Lung (tissue), 12 donors: ENCODE data around the gene SLC25A12. TPM values are rescaled to one million over a fixed set of nuclear protein-coding genes. Genes with fewer than 3 reads are reported as not detected.

Experiments
- ATAC-seq: fragments of 200-7000 bp; cut with Tn5 transposase; one replicate; pipeline ENCODE4 v1.9.1; 2020; ENCODE audit warnings: moderate number of reproducible peaks; ENCODE audit not compliant: insufficient read depth, low FRiP score
- DNase-seq, 3 donors: peaks; one replicate each; pipeline ENCODE4 v3.0.0-alpha.2; 2013 to 2017
- H3K27ac ChIP-seq, 2 donors: one replicate each; pipeline ENCODE4 v1.5.1; 2013; ENCODE audit warnings: mild to moderate bottlenecking in 2 of 2, moderate library complexity in 2 of 2, control low read depth in 1 of 2, inconsistent platforms in 1 of 2, low read depth in 1 of 2, low read length in 1 of 2
- H3K27me3 ChIP-seq, 3 donors: one replicate each; pipeline ENCODE4 v1.5.1; 2013; ENCODE audit warnings: low read length in 2 of 3; ENCODE audit not compliant: control insufficient read depth in 3 of 3, insufficient read depth in 3 of 3
- H3K36me3 ChIP-seq, 4 donors: one replicate each; pipeline ENCODE4 v1.5.1; 2013; ENCODE audit warnings: low read length in 4 of 4, mild to moderate bottlenecking in 1 of 4, moderate library complexity in 1 of 4; ENCODE audit not compliant: control insufficient read depth in 4 of 4, insufficient read depth in 4 of 4
- H3K4me1 ChIP-seq, 5 donors: one replicate each; pipeline ENCODE4 v1.5.1; 2013; ENCODE audit warnings: low read length in 5 of 5, mild to moderate bottlenecking in 2 of 5, moderate library complexity in 1 of 5; ENCODE audit not compliant: control insufficient read depth in 5 of 5, insufficient read depth in 5 of 5
- H3K4me3 ChIP-seq: one replicate; pipeline ENCODE4 v1.5.1; 2013; ENCODE audit warnings: mild to moderate bottlenecking, control low read depth, moderate library complexity
- H3K9ac ChIP-seq, 2 donors: one replicate each; pipeline ENCODE4 v1.5.1; 2013; ENCODE audit warnings: low read length in 2 of 2, control low read depth in 1 of 2; ENCODE audit not compliant: insufficient read depth in 1 of 2
- H3K9me3 ChIP-seq, 4 donors: one replicate each; pipeline ENCODE4 v1.5.1; 2013; ENCODE audit warnings: low read length in 3 of 4, mild to moderate bottlenecking in 1 of 4, moderate library complexity in 1 of 4; ENCODE audit not compliant: control insufficient read depth in 4 of 4, insufficient read depth in 3 of 4
- WGBS, 2 donors: extraction: QIAGEN DNeasy Blood & Tissue Kit; methylation state at CpG; one replicate each; pipeline ENCODE4 v1.1.7; 2013; 5-methylcytosine and 5-hydroxymethylcytosine counted together
- polyA plus RNA-seq, 2 donors: library from polyadenylated mRNA; stranded (reverse); fragments of 200-250 nt; gene quantifications; one replicate each; pipeline ENCODE4 v1.2.1, GENCODE V29; 2013
- total RNA-seq, 2 donors: library from RNA; depleted of rRNA in 1 of 2; stranded (reverse); fragments of >200 nt in 1 of 2; gene quantifications; one replicate each; pipeline ENCODE4 v1.2.1, GENCODE V29; 2014 to 2021
- TF ChIP-seq, protein P1 (sequence below): IDR thresholded peaks from 2 replicates; pipeline ENCODE4 v1.5.1; 2012; ENCODE audit warnings: mild to moderate bottlenecking; ENCODE audit errors: control extremely low read depth, extremely low read depth
- donor health status: control.
- donor health status: control.
- donor health status: Bipolar disorder and iron deficiency.
- donor health status: healthy.
- donor health status: DM: yes; HTN: yes; CAD: no.

SLC25A12 gene
- total and polyA plus RNA-seq, 4 donors = 6.9 to 22.4 (median 14.2) TPM

DNA sequence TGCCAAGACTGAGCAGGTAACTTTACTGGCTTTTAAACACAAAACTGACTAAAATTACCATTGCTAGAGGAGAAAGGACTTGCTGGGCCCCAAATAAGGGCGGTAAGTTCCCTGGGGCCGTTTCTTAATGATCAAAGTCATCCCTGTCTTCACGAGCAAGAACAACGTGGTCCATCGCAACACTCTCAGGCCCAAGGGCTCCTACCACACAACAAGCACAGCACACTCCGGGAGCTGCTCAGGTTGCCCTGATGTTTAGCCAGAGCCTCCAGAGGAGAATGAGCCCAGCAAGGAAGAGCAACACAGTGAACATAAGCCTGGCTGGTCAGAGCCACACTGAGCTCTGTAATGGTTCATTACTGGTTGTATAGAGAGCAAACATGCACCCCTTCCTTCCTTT is 104.1 kb downstream of the SLC25A12 start:
- Histone ChIP-seq H3K9ac (no peak overlapping the region), H3K36me3 (peaks cover 9 to 45% (median 16%) of the 10 kb centered on the region in 4 donors), H3K4me1 (peaks cover 0 to 3% (median 0%) of the 10 kb centered on the region in 5 donors), H3K9me3 (peaks cover 0 to 3% (median 0%) of the 10 kb centered on the region in 4 donors), H3K27ac (no peak overlapping the region), H3K4me3 (no peak overlapping the region), H3K27me3 (no peaks in the 10 kb centered on the region)
- DNase-seq (no peak), ATAC-seq (no peak)
- 85 to 97% methylated on average over 6 of the region's 6 CpGs for WGBS, 2 donors
- TF ChIP-seq, protein P1, sequence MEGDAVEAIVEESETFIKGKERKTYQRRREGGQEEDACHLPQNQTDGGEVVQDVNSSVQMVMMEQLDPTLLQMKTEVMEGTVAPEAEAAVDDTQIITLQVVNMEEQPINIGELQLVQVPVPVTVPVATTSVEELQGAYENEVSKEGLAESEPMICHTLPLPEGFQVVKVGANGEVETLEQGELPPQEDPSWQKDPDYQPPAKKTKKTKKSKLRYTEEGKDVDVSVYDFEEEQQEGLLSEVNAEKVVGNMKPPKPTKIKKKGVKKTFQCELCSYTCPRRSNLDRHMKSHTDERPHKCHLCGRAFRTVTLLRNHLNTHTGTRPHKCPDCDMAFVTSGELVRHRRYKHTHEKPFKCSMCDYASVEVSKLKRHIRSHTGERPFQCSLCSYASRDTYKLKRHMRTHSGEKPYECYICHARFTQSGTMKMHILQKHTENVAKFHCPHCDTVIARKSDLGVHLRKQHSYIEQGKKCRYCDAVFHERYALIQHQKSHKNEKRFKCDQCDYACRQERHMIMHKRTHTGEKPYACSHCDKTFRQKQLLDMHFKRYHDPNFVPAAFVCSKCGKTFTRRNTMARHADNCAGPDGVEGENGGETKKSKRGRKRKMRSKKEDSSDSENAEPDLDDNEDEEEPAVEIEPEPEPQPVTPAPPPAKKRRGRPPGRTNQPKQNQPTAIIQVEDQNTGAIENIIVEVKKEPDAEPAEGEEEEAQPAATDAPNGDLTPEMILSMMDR = no peak

DNA sequence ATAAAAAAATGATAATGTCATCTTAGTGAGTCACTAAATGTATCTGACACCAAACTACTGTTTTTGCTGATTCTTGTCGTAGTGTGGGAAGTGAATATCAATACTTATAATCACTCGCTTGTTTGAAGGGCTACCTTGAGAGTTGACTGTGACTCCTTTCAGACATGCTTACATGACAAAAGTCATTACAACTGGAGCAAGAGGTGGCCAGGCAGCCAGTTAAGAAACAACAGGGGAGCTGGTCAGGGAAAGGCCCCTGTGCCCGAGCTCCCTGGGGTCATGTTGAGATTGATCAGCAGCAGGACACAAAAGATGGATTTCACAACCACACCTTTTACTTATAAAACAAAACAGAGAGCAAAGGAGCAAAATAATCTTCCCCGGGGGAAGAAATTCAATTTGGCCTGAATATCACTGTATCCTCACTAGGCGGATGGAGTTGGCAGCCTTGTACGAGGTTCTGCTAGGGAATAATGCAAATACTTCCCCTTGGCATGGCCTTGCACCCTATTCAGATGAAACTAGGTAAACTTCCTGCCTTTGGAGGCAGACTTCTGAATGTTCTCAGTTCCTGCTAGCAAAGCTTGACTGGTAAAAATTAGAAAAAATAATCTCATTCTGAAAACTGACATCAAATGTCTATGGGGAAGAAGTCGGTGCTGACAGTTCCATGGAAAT is 105.6 kb downstream of the SLC25A12 start:
- Histone ChIP-seq H3K4me3 (no peak overlapping the region), H3K4me1 (no peaks in the 10 kb centered on the region), H3K27me3 (no peaks in the 10 kb centered on the region), H3K9me3 (peaks cover 0 to 3% (median 0%) of the 10 kb centered on the region in 4 donors), H3K27ac (no peak overlapping the region), H3K9ac (no peak overlapping the region), H3K36me3 (peaks cover 13 to 49% (median 22%) of the 10 kb centered on the region in 4 donors)
- 68 to 76% methylated on average over 7 of the region's 7 CpGs for WGBS, 2 donors
- ATAC-seq (no peak), DNase-seq (no peak)
- TF ChIP-seq, protein P1 = no peak

GRCh38 chr2:171787333-171788072 is 106.5 kb downstream of the SLC25A12 start:
- no peak overlapping the region for H3K4me3 ChIP-seq
- DNase-seq = no peak
- H3K27me3 ChIP-seq = no peaks in the 10 kb centered on the region
- H3K9ac ChIP-seq = no peak overlapping the region
- H3K4me1 ChIP-seq = no peaks in the 10 kb centered on the region
- H3K36me3 ChIP-seq = peaks cover 14 to 46% (median 24%) of the 10 kb centered on the region in 4 donors
- H3K9me3 ChIP-seq = peaks cover 0 to 3% (median 0%) of the 10 kb centered on the region in 4 donors
- WGBS, 2 donors = 82 to 83% methylated on average over 11 of the region's 11 CpGs
- ATAC-seq = no peak
- TF ChIP-seq, protein P1 = no peak
- no peak overlapping the region for H3K27ac ChIP-seq
